Astrocyte of the spinal cord (primary cell): ENCODE measurements around the gene ATG16L1.

ENCODE experiments used
- DNase-seq: peaks from one replicate; pipeline ENCODE4 v3.0.0; 2011; ENCODE audit warnings: low read depth, low spot score
- H3K4me3 ChIP-seq: 2 replicates; pipeline ENCODE4 v1.5.1; 2011; ENCODE audit warnings: low read depth, mild to moderate bottlenecking, low read length, moderate library complexity
- CTCF ChIP-seq: IDR thresholded peaks from 2 replicates; pipeline ENCODE4 v1.5.1; 2012; ENCODE audit warnings: low read depth, mild to moderate bottlenecking, low read length, inconsistent platforms
- in situ Hi-C: cut with HindIII; loops from 2 replicates; pipeline ENCODE4 v1.10.0; 2017; ENCODE audit warnings: low sequenced_read_pairs

ATG16L1 gene

GRCh38 chr2:233262562-233262961 lies 11.1 kb downstream of the ATG16L1 start:
- DNase-seq: no peak
- TF ChIP-seq CTCF: no peak
- H3K4me3 ChIP-seq: no peak overlapping the region
- in situ Hi-C loops: no loop called here

- no peak for DNase-seq
- in situ Hi-C loops: no loop called here
- no peak for TF ChIP-seq CTCF
- H3K4me3 ChIP-seq: no peak overlapping the region
These were observed 11.6 kb downstream of the ATG16L1 start for GRCh38 chr2:233263045-233263570.

GRCh38 chr2:233264667-233265066 lies 13.2 kb downstream of the ATG16L1 start:
- no peak for DNase-seq
- H3K4me3 ChIP-seq: no peak overlapping the region
- in situ Hi-C loops: no loop called here
- no peak for TF ChIP-seq CTCF

- no peak for DNase-seq
- in situ Hi-C loops: no loop called here
- H3K4me3 ChIP-seq: no peak overlapping the region
- no peak for TF ChIP-seq CTCF
These were observed 14.5 kb downstream of the ATG16L1 start for GRCh38 chr2:233265899-233266431.

GRCh38 chr2:233266481-233266880 lies 15.0 kb downstream of the ATG16L1 start:
- in situ Hi-C loops: no loop called here
- no peak overlapping the region for H3K4me3 ChIP-seq
- DNase-seq: no peak
- no peak for TF ChIP-seq CTCF

GRCh38 chr2:233267516-233268245 lies 16.2 kb downstream of the ATG16L1 start:
- H3K4me3 ChIP-seq: no peak overlapping the region
- TF ChIP-seq CTCF: no peak
- in situ Hi-C loops: no loop called here
- DNase-seq: no peak
